Neural progenitor cell (in vitro differentiated cells): ENCODE measurements around the gene AK8.

Experiments
- EZH2 ChIP-seq: fragments of 200-600 bp; sonication (generic); IDR thresholded peaks from 2 replicates; pipeline ENCODE4 v1.6.1; 2017; ENCODE audit warnings: antibody characterized with exemption, mild to moderate bottlenecking, moderate library complexity
- EZH2phosphoT487 ChIP-seq: fragments of 200-600 bp; sonication (generic); IDR thresholded peaks from 2 replicates; pipeline ENCODE4 v1.6.1; 2017; ENCODE audit warnings: antibody characterized with exemption
- TF ChIP-seq, protein P1 (sequence below): fragments of 200-600 bp; sonication (generic); IDR thresholded peaks from 2 replicates; pipeline ENCODE4 v1.5.1; 2017; ENCODE audit warnings: antibody characterized with exemption, mild to moderate bottlenecking

- no peak for TF ChIP-seq EZH2
- TF ChIP-seq, protein P1, sequence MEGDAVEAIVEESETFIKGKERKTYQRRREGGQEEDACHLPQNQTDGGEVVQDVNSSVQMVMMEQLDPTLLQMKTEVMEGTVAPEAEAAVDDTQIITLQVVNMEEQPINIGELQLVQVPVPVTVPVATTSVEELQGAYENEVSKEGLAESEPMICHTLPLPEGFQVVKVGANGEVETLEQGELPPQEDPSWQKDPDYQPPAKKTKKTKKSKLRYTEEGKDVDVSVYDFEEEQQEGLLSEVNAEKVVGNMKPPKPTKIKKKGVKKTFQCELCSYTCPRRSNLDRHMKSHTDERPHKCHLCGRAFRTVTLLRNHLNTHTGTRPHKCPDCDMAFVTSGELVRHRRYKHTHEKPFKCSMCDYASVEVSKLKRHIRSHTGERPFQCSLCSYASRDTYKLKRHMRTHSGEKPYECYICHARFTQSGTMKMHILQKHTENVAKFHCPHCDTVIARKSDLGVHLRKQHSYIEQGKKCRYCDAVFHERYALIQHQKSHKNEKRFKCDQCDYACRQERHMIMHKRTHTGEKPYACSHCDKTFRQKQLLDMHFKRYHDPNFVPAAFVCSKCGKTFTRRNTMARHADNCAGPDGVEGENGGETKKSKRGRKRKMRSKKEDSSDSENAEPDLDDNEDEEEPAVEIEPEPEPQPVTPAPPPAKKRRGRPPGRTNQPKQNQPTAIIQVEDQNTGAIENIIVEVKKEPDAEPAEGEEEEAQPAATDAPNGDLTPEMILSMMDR = no peak
- no peak for TF ChIP-seq EZH2phosphoT487
These were observed 80.0 kb downstream of the AK8 start for GRCh38 chr9:132797861-132798659.
